Bone marrow (tissue), 2 donors: ENCODE data around the gene ACKR1.

Source experiments
- DNase-seq, 2 donors: peaks; one replicate each; lab custom pipeline; 2025; lab: John Stamatoyannopoulos, UW

ACKR1 gene

DNA sequence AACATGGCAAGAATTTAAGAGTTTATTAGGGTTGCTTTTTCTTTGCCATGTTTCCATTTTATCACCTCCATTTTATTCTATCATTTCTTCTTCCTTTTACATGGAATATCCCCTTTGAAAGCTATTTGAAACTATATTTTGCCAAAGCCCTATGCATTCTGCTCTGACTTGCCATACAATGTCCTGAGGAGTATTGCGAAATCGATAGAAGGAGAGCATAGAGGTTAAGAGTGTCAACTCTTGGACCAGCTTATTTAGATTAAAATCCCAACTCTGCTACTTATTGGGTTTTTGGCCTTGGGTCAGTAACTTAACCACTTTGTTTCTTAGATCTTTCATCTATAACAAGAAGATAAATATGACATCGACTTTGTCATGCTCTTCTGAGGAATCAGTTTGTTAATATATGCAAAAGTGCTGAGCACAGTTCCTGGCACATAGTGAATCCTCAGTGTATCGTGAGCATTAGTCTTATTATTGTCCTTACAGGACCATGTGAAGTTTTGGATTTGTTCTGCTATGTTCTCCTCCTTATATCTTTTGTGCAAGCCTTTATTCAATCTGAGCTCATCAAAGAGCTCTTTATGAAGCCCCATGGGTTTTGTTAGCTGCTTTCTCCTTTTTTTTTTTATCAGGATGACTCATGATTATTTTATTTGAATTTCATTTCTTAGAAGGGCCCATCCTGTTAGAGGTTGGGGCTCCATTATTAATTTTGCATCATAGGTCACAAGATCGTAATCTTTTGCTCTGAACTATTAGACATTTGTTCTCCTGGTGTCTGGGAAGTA is 17.6 kb downstream of the ACKR1 start:
- DNase-seq: no peak

GRCh38 chr1:159223004-159223403 is 18.3 kb downstream of the ACKR1 start:
- DNase-seq: no peak

- DNase-seq: no peak
Measured at GRCh38 chr1:159228554-159228953, 23.9 kb downstream of the ACKR1 start.

DNA sequence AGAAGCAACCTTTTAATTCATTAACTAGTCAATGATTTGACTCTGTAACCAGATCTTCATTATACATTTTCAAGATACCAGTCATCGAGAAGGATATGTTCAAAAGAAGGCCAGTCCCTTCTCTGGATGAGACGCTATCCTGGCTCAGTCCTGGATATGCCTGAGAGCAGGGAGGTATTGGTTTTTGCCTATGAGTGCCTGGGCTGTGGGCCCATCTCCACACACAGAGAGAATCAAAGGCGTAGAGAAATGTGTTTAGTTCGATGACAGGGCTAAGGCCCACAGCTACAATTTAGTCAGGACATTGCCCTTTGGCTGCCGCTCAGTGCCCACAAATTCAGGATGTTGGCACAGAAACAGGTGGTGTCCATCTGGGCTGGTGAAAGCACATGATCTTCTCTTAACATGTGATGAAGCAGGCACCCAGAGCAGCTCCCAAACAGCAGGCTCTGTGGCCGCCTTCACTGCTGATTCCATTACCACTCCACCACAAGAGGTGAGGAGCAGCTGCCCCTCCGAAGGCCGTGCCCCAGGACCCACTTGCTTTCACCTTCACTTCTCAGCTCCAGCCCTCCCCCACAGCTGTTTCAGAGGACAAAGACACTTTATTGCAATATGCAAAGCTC is 24.7 kb downstream of the ACKR1 start:
- no peak for DNase-seq

GRCh38 chr1:159229896-159230295 is 25.2 kb downstream of the ACKR1 start:
- DNase-seq: no peak

DNA sequence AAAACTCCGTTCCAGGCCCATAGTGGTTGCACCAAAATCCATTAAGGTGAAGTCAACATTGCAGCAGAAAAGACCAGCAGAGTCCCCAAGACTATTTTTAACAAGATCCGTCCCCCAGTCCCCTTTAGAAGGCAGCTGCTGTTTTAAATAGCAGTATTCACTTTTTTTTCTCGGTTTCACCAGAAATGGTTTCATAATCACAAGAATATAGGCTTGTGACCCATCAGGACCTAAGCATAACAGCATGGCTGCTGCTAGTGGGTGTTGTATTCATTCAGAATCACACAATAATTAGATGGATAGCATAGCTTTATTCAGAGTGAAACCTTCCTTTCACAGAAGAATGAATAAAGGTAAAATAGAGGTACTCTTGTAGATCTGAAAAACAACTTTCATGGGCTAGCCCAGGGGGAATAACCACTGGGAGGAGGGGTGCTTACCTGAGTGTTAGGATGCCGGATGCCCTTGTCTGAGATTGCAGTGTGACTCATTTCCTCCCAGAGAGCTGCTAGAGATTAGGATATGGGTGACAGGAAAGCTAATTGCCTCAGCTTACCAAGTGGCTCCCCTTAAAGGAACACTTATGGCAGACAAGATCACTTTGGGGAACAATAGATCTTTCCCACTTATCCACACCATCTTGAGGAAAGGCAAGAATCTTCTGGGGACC is 35.0 kb downstream of the ACKR1 start:
- no peak for DNase-seq

DNA sequence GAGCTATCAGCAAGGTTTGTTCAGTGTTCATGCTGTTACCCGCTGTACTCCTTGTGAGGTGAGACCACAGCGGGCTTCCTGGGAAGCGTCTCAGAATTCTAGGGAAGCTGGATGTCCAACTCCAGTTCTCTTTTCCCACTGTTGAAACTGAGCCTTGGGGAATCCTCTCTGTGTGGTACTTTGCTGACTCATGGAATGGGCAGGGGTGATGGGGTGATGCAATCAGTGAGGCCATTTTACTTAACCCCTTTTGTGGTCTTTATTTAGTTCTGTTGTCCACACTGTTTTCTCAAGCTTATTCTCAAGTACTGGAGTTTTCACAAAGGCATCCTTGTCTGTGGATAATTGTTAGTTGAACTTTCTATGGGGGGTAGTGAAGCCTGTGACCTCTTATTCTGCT is 42.6 kb downstream of the ACKR1 start:
- DNase-seq: no peak

DNA sequence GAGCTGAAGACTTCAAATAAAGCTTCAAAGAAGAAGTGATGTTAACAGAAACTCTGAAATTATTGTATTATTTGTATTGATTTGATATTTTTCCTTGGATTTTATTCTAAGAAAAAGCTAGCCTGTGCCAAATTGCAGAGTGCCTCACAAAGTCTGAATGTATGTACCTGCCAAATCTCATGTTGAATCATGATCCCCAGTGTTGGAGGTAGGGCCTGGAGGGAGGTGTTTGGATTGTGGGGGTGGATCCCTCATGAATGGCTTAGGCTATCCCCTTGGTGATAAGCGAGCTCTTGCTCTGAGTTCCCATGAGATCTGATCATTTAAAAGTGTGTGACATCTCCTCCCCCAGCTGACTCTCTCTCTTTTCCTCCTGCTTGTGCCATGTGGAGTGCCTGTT is 43.6 kb downstream of the ACKR1 start:
- no peak for DNase-seq

DNA sequence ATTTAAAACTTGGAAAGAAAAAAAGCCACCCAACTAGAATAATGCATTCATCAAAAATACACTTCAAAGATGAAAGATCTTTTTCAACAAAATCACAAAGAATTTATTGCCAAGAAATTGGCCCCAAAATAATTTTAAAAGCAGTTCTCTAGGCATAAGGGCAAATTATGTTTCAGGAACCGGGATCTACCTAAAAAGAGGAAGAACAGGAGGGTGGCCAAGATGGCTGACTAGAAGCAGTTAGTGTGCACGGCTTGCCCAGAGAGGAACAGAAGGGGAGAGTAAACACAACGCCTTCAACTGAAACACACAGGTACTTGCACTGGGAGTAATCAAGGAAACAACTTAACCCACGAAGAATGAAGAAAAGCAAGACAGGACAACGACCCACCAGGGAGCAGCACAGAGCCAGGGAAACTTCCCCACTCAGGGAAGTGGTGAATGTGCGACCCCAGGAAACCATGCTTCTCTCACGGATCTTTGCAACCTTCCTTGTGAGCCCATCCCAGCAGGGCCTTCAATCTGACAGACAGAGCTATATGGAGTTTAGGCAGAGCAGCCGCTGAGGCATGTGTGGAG is 46.1 kb downstream of the ACKR1 start:
- DNase-seq: no peak
